ENCODE results near the gene ATCAY.
"Not testable (repeated sequence)": the region's sequence is repeated elsewhere in the genome, so short reads cannot be mapped to it uniquely, and the experiment has no call there.

ATCAY gene

DNA sequence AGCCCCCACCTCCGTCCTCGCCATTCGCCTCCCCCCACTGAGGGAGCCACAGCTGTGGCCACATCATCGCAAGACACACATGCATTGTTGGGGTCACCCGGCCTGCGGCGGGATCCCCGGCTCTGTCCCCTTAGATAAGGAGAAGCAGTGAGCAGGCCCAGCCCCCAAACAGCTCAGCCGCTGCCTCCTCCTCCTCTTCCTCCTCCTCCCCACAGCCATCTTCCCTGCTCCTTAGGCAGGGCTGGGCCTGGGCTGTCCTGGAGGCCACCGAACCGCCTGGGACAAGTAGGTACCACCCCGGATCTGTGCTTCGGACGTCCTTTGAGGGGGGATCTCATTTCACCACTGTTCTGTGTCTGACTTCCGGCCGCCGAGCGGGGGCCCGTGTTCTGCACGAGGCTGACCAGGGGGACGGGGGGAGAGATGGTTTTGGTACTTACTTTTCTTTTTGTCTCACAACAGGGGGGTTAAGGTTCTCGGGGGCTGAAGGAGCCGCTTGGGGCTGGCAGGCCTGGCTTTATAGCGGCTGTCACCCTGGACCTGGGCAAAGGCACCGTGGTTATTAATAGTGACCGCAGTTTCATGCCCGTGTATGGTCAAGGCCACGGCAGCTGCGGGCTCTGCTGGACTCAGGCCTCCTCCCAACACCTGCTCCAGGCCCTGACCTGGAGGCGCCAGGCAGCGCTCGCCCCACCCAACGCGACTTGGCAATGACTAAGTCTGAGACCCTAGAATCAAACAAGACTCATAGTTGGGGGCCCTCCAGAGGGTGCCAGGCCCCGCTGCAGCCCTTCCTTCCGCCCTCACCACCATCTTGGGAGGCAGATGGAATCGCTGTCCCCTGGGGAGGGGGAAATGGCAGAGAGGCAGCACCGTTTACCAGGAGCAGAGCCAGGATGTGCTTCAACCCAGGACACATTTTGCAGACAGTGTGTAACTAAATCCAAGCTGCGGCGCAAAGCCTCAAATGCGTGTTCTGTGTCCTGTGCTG, 70.7 kb downstream of the ATCAY start:
- peak; percentile 80 for DNase-seq

DNA sequence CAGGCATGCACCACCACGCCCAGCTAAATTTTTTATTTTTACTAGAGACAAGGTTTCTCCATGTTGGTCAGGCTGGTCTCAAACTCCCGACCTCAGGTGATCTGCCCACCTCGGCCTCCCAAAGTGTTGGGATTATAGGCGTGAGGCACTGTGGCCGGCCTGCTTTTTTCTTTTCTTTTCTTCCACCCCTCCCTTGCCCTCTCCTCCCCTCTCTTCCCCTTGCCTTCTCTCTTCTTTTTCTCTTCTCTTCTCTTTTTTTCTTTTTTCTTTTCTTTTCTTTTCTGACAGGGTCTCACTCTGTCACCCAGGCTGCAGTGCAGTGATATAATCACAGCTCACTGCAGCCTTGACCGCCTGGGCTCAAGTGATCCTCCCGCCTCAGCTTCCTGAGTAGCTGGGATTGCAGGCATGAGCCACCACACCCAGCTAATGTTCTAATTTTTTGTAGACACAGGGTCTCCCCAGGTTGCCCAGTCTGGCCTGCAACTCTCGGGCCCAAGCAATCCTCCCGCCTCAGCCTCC, 72.3 kb downstream of the ATCAY start:
- not testable (repeated sequence) for DNase-seq

DNA sequence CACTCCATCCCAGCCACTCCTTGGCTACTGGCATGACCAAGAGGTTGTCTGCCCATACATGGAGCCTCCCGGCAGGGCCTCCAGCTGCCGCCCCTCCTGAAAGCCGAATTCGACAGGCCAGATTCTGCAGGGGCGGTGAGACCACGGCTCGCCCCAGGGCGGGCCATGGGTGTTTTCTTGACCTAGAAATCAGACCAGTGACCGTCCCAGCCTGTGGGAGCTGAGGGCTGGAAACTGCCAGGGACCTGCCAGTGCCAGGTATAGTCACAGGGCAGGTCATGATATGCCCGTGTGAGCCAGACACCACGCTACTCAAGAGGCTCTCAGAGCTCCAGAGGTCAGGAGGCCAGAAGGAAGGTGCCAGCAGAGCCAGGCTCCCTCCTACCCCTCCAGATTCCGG, 73.6 kb downstream of the ATCAY start:
- DNase-seq, result no peak

DNA sequence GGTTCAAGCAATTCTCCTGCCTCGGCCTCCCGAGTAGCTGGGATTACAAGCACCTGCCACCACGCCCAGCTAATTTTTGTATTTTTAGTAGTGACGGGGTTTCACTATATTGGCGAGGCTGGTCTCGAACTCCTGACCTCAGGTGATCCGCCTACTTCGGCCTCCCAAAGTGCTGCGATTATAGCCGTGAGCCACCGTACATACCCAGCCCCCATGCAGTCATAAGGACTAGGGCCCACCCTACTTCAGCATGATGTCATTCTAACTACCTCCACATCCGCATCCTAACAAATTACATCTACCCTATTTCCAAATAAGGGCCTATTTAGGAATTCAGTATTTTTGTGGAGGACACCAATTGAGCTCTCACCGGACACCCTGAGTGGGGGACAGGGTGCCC, 74.8 kb downstream of the ATCAY start:
- DNase-seq, result not testable (repeated sequence)

DNA sequence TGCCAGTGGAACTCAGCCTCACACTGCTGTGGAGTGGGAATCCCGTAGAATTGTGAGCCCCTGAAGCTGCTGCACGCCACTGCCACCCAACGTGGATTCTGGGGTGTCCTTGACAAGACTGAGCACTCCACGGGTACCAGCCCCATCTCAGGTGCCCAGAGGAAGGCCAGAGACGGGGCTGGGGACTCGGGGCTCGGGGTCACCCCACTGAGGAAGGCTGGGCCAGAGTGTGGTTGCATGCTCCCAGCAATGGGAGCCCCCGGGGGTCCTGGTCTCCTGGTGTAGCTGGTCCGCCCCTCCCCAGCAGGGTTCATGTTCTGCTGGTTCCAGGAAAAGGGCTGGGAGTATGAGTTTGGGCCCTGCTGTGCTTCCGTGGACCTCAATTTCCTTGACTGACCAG, 75.2 kb downstream of the ATCAY start:
- no peak for DNase-seq

DNA sequence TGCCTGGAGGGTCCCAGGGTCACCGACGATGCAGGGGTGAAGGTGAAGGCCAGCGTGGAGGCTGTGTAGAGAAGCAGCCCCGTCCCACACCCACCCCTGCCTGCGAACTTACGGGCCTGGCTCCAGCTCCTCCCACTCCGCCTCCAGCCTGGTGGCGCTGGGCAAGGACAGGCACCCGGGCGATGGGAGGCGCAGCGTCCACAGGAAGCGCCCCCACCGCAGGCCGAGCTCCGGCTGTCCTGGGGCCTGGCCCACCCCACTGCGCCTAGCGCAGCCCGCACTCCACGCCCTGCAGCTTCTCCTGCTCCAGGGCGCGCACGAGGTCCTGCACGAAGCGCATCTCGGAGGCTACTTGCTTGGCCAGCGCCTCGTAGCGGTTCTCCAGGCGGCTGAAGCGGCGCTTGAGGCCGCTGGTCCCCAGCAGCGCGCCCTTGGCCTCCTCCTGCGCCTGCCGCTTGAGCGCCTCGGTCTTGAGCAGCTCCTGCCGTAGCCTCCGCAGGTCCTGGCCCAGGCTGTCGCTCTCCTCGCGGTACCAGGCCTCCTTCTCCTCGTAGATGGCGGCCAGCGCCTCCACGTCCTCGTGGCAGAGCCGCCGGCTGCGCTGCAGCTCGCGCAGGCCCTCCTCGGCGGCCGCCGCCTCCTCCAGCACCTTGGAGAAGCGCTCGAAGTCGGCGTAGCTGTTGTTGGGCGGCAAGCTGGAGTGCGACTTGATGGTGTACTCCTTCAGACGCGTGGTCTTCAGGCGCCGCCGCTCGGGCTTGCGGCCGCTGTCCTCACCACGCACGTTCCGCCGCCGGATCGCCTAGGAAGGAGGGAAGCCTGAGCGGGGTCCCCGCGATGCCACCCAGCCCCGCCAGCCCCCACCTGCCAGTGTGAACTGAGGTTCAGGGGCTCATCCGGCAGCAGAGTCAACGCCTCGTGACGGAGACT, 78.6 kb downstream of the ATCAY start:
- DNase-seq, result no peak

DNA sequence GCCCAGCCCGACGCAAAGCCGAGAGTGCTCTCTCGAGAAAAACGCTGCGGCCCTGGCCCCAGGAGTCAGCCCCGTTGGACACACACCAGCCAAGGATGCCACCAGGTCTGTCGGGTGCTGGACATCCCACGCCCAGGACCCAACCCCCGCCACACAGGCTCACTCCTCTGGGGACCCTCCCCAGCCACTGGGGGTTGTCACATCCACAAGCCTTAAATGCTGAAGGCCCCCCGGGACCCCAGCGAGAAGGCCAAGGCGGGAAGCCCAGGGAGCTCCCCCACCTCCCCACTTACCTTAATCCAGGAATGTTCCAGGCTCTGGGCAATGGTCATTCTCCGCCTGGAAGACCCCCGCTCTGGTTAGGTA, 79.3 kb downstream of the ATCAY start:
- no peak for DNase-seq

DNA sequence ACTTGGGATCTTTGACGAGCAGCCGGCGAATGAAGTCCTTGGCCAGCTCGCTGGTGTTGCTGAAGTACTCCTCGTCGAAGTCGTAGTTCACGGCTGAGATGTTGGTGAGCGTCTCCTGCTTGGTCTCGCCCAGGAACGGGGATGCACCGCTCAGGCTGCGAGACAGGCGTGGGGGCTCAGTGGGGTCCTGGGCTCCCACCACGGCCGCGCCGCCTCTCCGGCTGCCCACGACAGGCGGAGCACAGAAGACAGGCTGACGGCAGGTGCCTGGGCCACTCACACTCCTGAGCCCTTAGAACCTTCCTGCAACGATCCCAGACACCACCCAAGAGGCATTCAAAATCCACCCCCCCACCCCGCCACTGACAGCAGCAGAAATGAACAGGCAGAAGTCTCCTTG, 80.5 kb downstream of the ATCAY start:
- DNase-seq, result no peak

DNA sequence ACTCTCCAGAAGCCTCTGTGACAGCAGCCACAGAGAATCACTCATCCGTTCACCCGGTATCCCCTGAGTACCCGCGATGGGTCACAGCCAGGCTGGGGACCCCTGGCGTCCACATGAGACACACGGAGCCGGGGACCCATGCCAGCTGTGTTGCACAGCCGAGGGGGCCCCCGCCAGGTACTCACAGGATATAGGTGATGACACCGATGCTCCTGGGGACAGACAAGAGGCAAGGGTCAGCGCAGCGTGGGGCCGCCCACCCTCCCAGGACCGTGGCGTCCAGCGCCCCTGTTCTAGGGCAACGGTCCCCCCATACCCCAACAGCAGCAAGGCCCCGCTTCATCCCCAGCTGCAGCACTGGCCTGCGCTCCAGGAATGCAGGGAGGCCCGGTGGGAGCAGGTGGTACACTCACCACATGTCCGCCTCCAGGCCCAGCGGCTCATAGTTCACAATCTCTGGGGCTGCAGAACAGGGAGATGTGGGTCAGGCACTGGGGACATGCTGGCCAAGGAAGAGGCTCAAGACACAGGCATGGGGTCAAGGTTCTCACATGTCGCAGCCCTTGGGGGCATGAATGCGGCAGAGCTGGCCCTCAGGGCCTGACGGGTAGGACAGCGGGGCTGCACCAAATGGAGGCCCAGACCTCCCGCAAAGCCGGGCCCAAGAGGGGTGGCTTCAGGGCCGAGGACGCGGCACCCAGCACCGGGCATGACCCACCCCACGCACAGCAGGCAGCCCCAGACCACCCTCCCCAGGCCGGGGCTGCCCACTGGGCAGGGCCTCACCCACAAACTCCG, 83.2 kb downstream of the ATCAY start:
- DNase-seq, result no peak

DNA sequence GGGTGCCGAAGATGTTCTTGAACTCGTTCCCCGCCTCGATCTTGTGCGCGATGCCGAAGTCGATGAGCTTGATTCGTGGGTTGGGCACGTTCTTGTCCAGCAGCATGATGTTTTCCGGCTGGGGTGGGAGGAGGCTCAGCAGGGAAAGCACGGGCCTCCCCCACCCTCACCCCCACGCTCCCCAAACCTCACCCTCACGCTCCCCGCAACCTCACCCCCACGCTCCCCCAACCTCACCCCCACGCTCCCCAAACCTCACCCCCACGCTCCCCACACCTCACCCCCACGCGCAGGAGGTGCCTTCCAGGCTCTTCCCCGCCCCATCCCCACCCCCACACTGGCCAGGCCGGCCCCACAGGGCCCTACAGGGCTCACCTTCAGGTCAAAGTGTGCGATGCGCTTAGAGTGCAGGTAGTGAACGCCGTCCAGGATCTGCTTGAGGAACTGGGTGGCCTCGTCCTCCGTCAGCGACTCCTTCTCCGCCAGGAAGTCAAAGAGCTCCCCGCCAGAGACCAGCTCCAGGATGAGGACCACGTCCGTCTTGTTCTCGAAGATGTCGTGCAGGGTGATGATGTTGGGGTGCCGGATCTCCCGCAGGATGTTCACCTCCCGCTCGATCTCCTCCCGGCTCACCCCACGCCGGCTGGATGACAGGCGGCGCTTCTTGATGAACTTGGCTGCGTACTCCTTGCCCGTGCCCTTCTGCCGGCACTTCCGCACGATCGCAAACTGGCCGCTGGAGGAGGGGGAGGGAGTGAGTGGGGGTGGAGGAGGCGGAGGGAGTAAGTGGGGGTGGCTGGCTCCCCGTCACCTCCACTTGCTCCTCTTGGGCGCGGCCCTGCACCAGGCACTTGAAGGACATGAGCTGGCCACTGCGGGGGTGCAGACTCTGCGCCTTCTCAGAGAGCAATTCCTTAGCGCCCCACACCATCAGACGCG, 84.0 kb downstream of the ATCAY start:
- DNase-seq, result no peak

DNA sequence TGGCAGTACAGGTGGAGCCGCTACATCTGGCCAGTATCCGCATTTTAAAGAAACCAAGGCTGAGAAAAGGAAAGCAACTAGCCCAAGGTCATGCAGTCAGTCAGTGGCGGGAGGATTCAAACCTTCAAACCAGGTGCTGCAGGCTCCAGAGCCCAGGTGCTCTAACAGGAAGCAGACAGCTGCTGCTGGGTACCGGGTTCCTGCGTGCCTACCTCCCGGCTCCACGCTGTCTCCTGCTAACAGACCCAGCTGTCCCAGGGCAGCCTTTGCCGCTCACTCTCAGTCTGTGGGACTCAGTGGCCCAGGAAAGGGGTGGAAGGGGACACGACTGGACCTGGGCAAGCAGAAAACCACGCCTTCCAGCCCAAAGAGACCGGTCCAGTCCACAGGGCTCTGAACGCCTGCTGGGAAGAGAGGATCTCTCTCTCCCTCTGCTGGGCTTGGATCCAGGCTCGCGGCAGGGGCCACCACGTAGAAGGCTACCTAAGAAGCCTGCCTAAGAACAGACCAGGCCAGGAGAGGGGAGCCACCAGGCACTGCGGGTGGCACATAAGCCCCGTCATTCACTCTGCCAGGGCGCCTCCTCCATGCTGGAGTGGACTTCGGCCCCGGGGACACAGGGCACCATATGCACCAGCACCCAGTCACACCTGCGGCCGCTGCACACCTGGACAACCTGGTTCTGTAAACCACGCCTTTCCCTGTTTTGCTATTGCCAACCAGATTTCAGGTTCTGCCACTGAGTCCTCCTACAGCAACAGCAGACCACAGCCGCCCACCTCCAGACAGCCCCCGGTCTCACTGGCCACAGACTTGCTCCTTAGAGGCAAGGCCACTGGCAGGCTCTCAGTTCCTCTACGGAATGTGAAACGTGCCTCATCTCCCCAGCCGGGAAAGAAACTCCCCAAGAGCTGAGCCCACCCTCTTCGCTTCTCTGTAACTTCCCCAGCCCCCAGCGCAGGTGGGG, 85.8 kb downstream of the ATCAY start:
- peak; percentile 31 for DNase-seq

DNA sequence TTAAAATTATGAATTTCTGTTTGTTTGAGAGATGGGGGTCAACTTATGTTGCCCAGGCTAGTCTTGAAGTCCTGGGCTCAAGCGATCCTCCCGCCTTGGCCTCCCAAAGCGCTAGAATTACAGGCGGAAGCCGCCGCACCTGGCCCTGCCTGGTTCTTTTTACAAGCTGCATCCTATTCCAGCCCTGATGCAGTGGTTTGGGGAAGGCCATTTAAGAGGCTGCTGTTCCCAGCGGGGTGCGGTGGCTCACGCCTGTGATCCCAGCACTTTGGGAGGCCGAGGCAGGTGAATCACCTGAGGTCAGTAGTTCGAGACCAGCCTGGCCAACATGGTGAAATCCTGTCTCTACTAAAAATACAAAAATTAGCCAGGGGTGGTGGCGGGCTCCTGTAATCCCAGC, 87.5 kb downstream of the ATCAY start:
- DNase-seq, result not testable (repeated sequence)

DNA sequence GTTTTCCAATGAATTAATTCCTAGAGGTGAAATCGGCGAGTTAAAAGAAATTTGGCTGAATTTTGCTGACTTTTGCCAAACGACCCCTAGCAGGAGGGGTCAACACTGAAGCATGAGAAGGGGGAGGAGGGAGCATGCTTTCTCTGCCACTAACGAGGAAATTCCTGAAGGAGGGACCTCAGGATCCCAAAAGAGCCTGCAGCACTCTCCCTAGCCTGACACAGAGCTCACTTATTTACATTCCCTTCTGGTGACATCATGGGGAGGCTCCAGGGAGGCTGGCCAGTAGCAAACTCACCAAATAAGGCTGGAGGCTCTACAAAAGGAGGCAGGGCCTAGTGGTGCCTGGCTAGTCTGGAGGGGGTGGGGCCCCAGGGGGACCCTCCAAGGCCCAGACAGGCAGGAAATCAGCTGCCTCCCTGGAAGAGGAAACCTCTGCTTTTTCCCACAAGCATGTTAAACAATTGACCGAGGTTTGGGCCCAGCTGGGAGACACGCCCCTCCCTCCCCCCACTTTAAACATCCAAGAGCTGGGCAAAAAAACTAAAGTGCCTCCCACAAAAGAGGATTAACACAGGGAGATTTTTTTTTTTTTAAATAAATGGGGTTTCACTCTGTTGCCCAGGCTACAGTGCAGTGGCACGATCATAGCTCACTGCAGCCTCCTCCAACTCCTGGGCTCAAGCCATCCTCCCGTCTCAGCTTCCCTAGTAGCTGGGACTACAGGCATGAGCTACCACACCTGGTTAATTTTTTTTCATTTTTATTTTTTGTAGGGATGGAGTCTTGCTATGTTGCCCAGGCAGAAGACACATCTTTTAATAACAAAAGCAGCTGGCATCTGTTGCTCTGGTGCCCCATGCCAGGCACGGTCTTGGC, 88.3 kb downstream of the ATCAY start:
- DNase-seq, result no peak

DNA sequence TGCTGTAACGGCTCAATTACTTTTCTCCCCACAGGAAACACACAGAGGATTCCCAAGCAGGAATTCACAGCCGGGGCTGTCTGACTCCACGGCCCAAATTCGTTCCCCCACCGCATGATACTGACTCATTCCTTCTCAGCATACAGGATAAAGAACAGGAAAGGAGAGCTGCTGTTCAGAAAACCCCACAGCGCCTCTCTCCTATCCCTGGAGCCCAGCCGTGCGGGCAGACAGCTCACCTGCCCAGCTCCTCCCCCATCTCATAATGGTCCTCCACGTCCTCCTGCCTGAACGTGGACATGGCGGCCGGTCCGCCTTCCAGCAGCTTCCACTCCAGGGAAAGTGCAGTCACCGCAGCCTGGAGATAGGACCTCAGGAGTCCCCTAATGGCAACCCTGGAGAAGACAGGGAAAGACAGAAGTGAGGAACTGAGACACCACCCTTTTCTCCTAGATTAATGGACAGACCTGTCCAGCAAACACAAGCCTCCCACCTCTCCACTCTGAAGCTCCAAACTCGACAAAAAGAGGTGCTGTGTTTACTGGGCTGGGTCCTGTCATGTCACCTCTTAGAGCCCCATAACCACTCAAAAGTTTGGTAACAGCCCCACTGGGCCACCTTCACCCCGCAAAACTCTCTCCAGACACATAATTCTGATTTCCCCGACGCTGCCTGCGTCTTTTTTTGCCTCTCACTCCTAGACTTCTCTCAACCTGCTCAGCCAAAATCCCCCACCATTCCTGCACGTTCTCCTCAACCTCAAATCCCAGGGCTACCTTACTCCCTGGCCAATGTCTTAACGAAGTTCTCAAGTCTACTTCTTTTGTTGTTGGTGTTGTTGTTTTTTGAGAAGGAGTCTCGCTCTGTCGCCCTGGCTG, 89.2 kb downstream of the ATCAY start:
- DNase-seq, result no peak

DNA sequence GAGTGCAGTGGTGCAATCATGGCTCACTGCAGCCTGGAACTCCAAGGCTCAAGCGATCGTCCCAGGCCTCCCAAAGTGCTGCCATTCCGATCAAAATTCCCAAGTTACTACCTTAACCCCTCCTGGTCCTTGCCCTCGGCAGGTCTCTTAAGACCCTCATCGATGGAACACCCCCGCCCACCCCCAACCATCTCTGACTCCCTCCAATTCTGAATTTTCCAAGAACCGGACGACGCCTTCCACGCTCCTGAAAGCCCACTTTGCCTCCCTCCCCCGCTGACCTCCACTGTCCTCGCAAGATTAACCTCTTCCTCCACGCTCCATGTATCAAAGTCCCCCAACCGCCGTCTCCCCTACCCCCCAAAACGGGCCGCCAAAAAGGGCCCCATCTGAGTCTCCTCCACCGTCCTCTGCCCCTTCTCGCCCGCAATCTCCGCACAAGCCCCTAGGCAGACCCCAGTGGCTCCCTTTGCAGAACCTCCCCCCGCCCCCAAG, 89.9 kb downstream of the ATCAY start:
- DNase-seq, result no peak

DNA sequence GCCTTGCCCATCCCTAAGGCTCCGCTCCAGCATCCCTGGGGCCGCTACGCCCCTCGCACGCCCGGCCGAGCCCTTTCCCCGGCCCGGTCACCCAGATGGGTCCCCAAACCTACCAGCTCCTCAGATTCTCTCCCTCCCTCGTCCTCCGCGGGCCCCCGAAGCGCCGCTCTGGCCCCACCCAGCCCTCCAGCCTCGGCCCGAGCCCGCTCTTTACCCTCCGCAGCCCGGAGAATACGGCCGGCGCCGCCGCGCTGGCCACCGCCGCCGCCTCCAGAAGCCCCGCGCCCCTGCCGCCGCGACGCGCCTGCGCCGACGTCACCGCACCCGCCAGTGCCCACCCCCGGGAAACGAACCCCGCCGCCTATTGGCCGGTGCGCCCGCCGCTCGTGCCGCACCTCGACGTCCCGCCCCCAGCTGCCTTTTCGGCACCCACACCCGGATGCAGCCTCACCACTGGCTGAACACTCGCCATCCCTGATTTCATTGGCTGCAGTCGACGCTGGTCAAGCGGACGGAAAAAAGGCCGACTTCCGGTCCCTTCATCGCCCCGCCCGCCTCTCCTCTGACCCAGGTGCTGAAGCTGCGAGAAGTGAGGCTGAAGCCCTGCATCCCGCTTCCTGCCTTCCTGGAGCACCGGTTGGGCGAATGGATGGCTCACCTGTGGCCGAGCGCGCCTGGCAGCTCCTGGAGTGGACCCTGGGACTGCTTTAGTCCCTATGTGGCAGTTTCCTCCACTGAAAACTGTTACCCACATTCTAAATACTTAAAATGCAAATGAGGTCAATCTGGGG, 90.5 kb downstream of the ATCAY start, which contains the start of gene DAPK3:
Gene DAPK3 (minus strand): TSS at position 292 of the 791 bp plus-strand sequence. CDS start 1,364 bp downstream, outside the sequence.
- peak; percentile 97 for DNase-seq

DNA sequence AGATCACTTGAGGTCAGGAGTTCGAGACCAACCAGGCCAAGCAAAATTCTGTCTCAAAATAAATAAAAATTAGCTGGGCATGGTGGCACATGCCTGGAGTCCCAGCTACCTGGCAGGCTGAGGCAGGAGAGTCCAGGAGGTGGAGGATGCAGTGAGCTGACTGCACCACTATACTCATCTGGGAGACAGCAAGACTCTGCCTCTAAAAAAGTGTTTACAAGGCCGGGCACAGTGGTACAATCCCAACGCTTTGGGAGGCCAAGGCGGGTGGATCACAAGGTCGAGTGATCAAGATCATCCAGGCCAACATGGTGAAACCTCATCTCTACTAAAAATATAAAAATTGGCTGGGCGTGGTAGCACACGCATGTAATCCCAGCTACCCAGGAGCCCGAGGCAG, 94.7 kb downstream of the ATCAY start:
- DNase-seq, result no peak

Measured in NCI-H2171 treated with DMSO at 0.1 percent for 48 hours (cell line).